GM19397 (cell line): ENCODE results near the gene LPCAT3.
A peak's percentile ranks its signal among the peaks of the same experiment; 100 is the strongest.
"Not testable (repeated sequence)": the region's sequence is repeated elsewhere in the genome, so short reads cannot be mapped to it uniquely, and the experiment has no call there.

Experiments used
- ATAC-seq: cut with Tn5 transposase; IDR thresholded peaks from one replicate; pipeline ENCODE4 v1.9.1; 2021; ENCODE audit warnings: mild to moderate bottlenecking, moderate library complexity; ENCODE audit not compliant: unreplicated experiment

LPCAT3 gene

GRCh38 chr12:7018350-7019042, at the start of gene LPCAT3:
TSS of gene LPCAT3 (minus strand) at chr12:7018476. CDS start at chr12:7018424, 52 bp downstream.
- ATAC-seq: peak; percentile 94

GRCh38 chr12:7067096-7067495, 48.8 kb upstream of the LPCAT3 start:
- no peak for ATAC-seq

GRCh38 chr12:7066596-7066995, 48.3 kb upstream of the LPCAT3 start:
- no peak for ATAC-seq

GRCh38 chr12:7065073-7065623, 46.9 kb upstream of the LPCAT3 start:
- no peak for ATAC-seq

GRCh38 chr12:7064516-7064915, 46.2 kb upstream of the LPCAT3 start:
- no peak for ATAC-seq

GRCh38 chr12:7061596-7061995, 43.3 kb upstream of the LPCAT3 start:
- ATAC-seq: no peak

- no peak for ATAC-seq
These were observed 42.9 kb upstream of the LPCAT3 start for GRCh38 chr12:7061138-7061537.

- ATAC-seq: no peak
These were observed 42.2 kb upstream of the LPCAT3 start, which contains the start of gene C1S for GRCh38 chr12:7060353-7060954. TSS of gene C1S (plus strand) at chr12:7060718. CDS start at chr12:7061913, 1,195 bp downstream.

GRCh38 chr12:7059780-7060179, 41.5 kb upstream of the LPCAT3 start:
- no peak for ATAC-seq

GRCh38 chr12:7058850-7059395, 40.6 kb upstream of the LPCAT3 start:
- ATAC-seq: no peak

GRCh38 chr12:7058163-7058845, 40.0 kb upstream of the LPCAT3 start:
- no peak for ATAC-seq

GRCh38 chr12:7055736-7056135, 37.5 kb upstream of the LPCAT3 start:
- ATAC-seq: not testable (repeated sequence)

GRCh38 chr12:7054925-7055324, 36.6 kb upstream of the LPCAT3 start:
- ATAC-seq: no peak

- ATAC-seq: not testable (repeated sequence)
These were observed 31.7 kb upstream of the LPCAT3 start for GRCh38 chr12:7049973-7050372.

- ATAC-seq: not testable (repeated sequence)
These were observed 31.2 kb upstream of the LPCAT3 start for GRCh38 chr12:7049445-7049951.

- no peak for ATAC-seq
These were observed 29.0 kb upstream of the LPCAT3 start for GRCh38 chr12:7047306-7047705.

GRCh38 chr12:7046383-7047105, 28.3 kb upstream of the LPCAT3 start:
- no peak for ATAC-seq

GRCh38 chr12:7045913-7046312, 27.6 kb upstream of the LPCAT3 start:
- ATAC-seq: no peak

- ATAC-seq: no peak
These were observed 24.6 kb upstream of the LPCAT3 start for GRCh38 chr12:7042842-7043241.

GRCh38 chr12:7039403-7039802, 21.1 kb upstream of the LPCAT3 start:
- no peak for ATAC-seq
